CD14-positive monocyte (primary cell): Measurements from ENCODE around the gene ADAM22. TPM values are rescaled to one million over a fixed set of nuclear protein-coding genes. Genes with fewer than 3 reads are reported as not detected.

Source experiments
- DNase-seq, 3 donors: peaks; one replicate each; pipeline ENCODE4 v3.0.0-alpha.2; 2011 to 2022
- H2AFZ ChIP-seq: 2 replicates; pipeline ENCODE4 v1.6.0; 2012; ENCODE audit warnings: mild to moderate bottlenecking, low read depth, low read length, inconsistent platforms; ENCODE audit not compliant: insufficient read depth, poor library complexity, severe bottlenecking
- H3K27ac ChIP-seq, 2 donors: 1 replicate in 1 of 2; 2 replicates in 1 of 2; pipeline ENCODE4 v1.5.1; 2012 to 2013; ENCODE audit warnings: low read length in 2 of 2, control low read depth in 1 of 2, inconsistent platforms in 1 of 2, low read depth in 1 of 2, mild to moderate bottlenecking in 1 of 2
- H3K27me3 ChIP-seq, 2 donors: one replicate each; pipeline versions ENCODE4 v1.6.0 to v1.6.1; 2011 to 2013; ENCODE audit warnings: low read length in 2 of 2; ENCODE audit not compliant: control insufficient read depth in 2 of 2, insufficient read depth in 2 of 2
- H3K36me3 ChIP-seq, 2 donors: replicated peaks in 1 of 2; 1 replicate in 1 of 2; 2 replicates in 1 of 2; pipeline versions ENCODE4 v1.5.1 to v1.6.1; 2012 to 2013; ENCODE audit warnings: low read length in 2 of 2, control low read depth in 1 of 2, inconsistent platforms in 1 of 2, mild to moderate bottlenecking in 1 of 2; ENCODE audit not compliant: insufficient read depth in 2 of 2, control insufficient read depth in 1 of 2
- H3K4me1 ChIP-seq, 2 donors: 1 replicate in 1 of 2; 2 replicates in 1 of 2; pipeline versions ENCODE4 v1.5.1 to v1.6.1; 2012 to 2013; ENCODE audit warnings: low read length in 2 of 2, control low read depth in 1 of 2, inconsistent platforms in 1 of 2, mild to moderate bottlenecking in 1 of 2, moderate library complexity in 1 of 2; ENCODE audit not compliant: insufficient read depth in 2 of 2, control insufficient read depth in 1 of 2
- H3K4me2 ChIP-seq: replicated peaks from 2 replicates; pipeline ENCODE3; 2012; ENCODE audit warnings: low read length, moderate library complexity, mild to moderate bottlenecking; ENCODE audit not compliant: poor library complexity, severe bottlenecking; ENCODE audit errors: extremely low read depth
- H3K4me3 ChIP-seq, 3 experiments: fragments of 200-600 bp in 1 of 3; sonication (generic) in 1 of 3; replicated peaks in 1 of 3; 1 replicate in 2 of 3; 2 replicates in 1 of 3; pipeline ENCODE4 v1.5.1; 2011 to 2013; ENCODE audit warnings: low read length in 3 of 3, mild to moderate bottlenecking in 3 of 3, control low read depth in 2 of 3, low read depth in 2 of 3, inconsistent platforms in 1 of 3, moderate library complexity in 1 of 3
- H3K79me2 ChIP-seq: 2 replicates; pipeline ENCODE4 v1.6.0; 2012; ENCODE audit warnings: mild to moderate bottlenecking, control low read depth, inconsistent platforms, low read length, moderate library complexity; ENCODE audit not compliant: insufficient read depth
- H3K9ac ChIP-seq: 2 replicates; pipeline ENCODE4 v1.6.0; 2017; ENCODE audit warnings: low read length, mild to moderate bottlenecking; ENCODE audit not compliant: insufficient read depth, poor library complexity, severe bottlenecking
- H3K9me3 ChIP-seq, 2 donors: replicated peaks in 1 of 2; 1 replicate in 1 of 2; 2 replicates in 1 of 2; pipeline versions ENCODE4 v1.5.1 to v1.6.1; 2012 to 2013; ENCODE audit warnings: low read length in 2 of 2, control low read depth in 1 of 2; ENCODE audit not compliant: control insufficient read depth in 1 of 2, insufficient read depth in 1 of 2
- H4K20me1 ChIP-seq: 2 replicates; pipeline ENCODE4 v1.6.0; 2012; ENCODE audit warnings: mild to moderate bottlenecking, low read length, control low read depth, moderate library complexity; ENCODE audit not compliant: insufficient read depth
- H3K27ac Mint-ChIP-seq, 7 donors: one replicate each; pipeline ENCODE4 v1.8.0; 2020; ENCODE audit warnings: mild to moderate bottlenecking in 7 of 7, mixed read lengths in 7 of 7, moderate library complexity in 6 of 7, inconsistent platforms in 2 of 7
- H3K27me3 Mint-ChIP-seq, 3 donors: one replicate each; pipeline ENCODE4 v1.8.0; 2021 to 2022; ENCODE audit warnings: low read depth in 3 of 3, mild to moderate bottlenecking in 3 of 3, mixed read lengths in 3 of 3, moderate library complexity in 3 of 3, inconsistent platforms in 1 of 3
- H3K36me3 Mint-ChIP-seq, 2 donors: one replicate each; pipeline ENCODE4 v1.8.0; 2020; ENCODE audit warnings: mixed read lengths in 2 of 2, inconsistent platforms in 1 of 2, mild to moderate bottlenecking in 1 of 2
- H3K4me1 Mint-ChIP-seq: one replicate; pipeline ENCODE4 v1.8.0; 2020; ENCODE audit warnings: mild to moderate bottlenecking, mixed read lengths
- H3K4me3 Mint-ChIP-seq, 2 donors: one replicate each; pipeline ENCODE4 v1.8.0; 2020; ENCODE audit warnings: mild to moderate bottlenecking in 2 of 2, mixed read lengths in 2 of 2, moderate library complexity in 1 of 2
- H3K9me3 Mint-ChIP-seq, 7 donors: one replicate each; pipeline ENCODE4 v1.8.0; 2020 to 2022; ENCODE audit warnings: mixed read lengths in 7 of 7, mild to moderate bottlenecking in 6 of 7, moderate library complexity in 6 of 7, inconsistent platforms in 2 of 7
- CTCF ChIP-seq: fragments of 200-600 bp; IDR thresholded peaks from one replicate; pipeline ENCODE4 v1.8.0; 2022; ENCODE audit warnings: antibody characterized with exemption, mild to moderate bottlenecking
- WGBS: methylation state at CpG from one replicate; pipeline ENCODE4 v1.1.5; 2013; ENCODE audit warnings: missing lambda C conversion rate; ENCODE audit not compliant: insufficient coverage; 5-methylcytosine and 5-hydroxymethylcytosine counted together
- intact Hi-C, 2 donors: fragments of 100-400 bp; cut with micrococcal nuclease; formaldehyde crosslinking; loops; one replicate each; pipeline versions ENCODE4 v1.15.0 to v1.15.1; 2023
- polyA plus RNA-seq, 3 donors: library from polyadenylated mRNA; depleted of rRNA in 1 of 3; unstranded in 2 of 3; stranded (reverse) in 1 of 3; fragments of 300-500 nt in 2 of 3; fragments of >200 nt in 1 of 3; fragmentation: Illumina TruSeq in 2 of 3; gene quantifications; 1 replicate in 2 of 3; 2 replicates in 1 of 3; pipeline ENCODE4 v1.2.3, GENCODE V29; 2012 to 2021

The ADAM22 gene
- polyA plus RNA-seq, 3 donors, result 0.01 to 0.17 TPM; not detected in 1

GRCh38 chr7:88233828-88234227 is 299.8 kb downstream of the ADAM22 start:
- TF ChIP-seq CTCF, result no peak
- H3K9ac ChIP-seq, result no peak overlapping the region
- intact Hi-C loops, result no loop called here

GRCh38 chr7:88239852-88240251 is 305.8 kb downstream of the ADAM22 start:
- no peak overlapping the region for H3K27ac Mint-ChIP-seq
- no CpG with 5 or more reads among the region's 1 CpG for WGBS
- peaks cover 0 to 4% (median 2%) of the 10 kb centered on the region in 3 donors for H3K27me3 Mint-ChIP-seq
- intact Hi-C loops, result loop anchor here (5.0 to 10.0 kb wide), 3 partner anchors 107 to 1385 kb away; no protein-coding TSS in a partner anchor
- Histone ChIP-seq H2AFZ (no peak overlapping the region), H3K36me3 (no peaks in the 10 kb centered on the region), H3K9me3 (no peaks in the 10 kb centered on the region), H3K4me3 (no peak overlapping the region), H4K20me1 (no peaks in the 10 kb centered on the region), H3K27ac (no peak overlapping the region), H3K27me3 (no peaks in the 10 kb centered on the region), H3K79me2 (no peaks in the 10 kb centered on the region), H3K9ac (no peak overlapping the region), H3K4me2 (no peak overlapping the region), H3K4me1 (peaks cover 4 to 6% of the 10 kb centered on the region in 2 donors)
- H3K9me3 Mint-ChIP-seq, result no peaks in the 10 kb centered on the region
- no peaks in the 10 kb centered on the region for H3K36me3 Mint-ChIP-seq
- no peak for DNase-seq
- H3K4me1 Mint-ChIP-seq, result peaks cover 6% of the 10 kb centered on the region
- no peak overlapping the region for H3K4me3 Mint-ChIP-seq
- TF ChIP-seq CTCF, result no peak

More at GRCh38 chr7:88233828-88234227, 299.8 kb downstream of the ADAM22 start:
- Histone ChIP-seq H3K4me1 (no peaks in the 10 kb centered on the region), H3K9me3 (no peaks in the 10 kb centered on the region), H2AFZ (no peak overlapping the region), H3K4me2 (no peak overlapping the region), H3K4me3 (no peak overlapping the region), H3K27me3 (no peaks in the 10 kb centered on the region), H3K36me3 (no peaks in the 10 kb centered on the region), H4K20me1 (no peaks in the 10 kb centered on the region), H3K27ac (no peak overlapping the region), H3K79me2 (no peaks in the 10 kb centered on the region)
- no peak overlapping the region for H3K27ac Mint-ChIP-seq
- no peak overlapping the region for H3K4me3 Mint-ChIP-seq
- no peak for DNase-seq
- peaks cover 0 to 3% (median 0%) of the 10 kb centered on the region in 7 donors for H3K9me3 Mint-ChIP-seq
- peaks cover 0 to 3% (median 0%) of the 10 kb centered on the region in 3 donors for H3K27me3 Mint-ChIP-seq
- no peaks in the 10 kb centered on the region for H3K36me3 Mint-ChIP-seq
- H3K4me1 Mint-ChIP-seq, result no peaks in the 10 kb centered on the region
